Left ventricle myocardium superior (tissue), 1 donor: Measurements from ENCODE around the gene LHX2. TPM values are rescaled to one million over a fixed set of nuclear protein-coding genes. Genes with fewer than 3 reads are reported as not detected.
"Not testable (repeated sequence)": the region's sequence is repeated elsewhere in the genome, so short reads cannot be mapped to it uniquely, and the experiment has no call there.

Experiments used
- ATAC-seq: fragments of 200-7000 bp; cut with Tn5 transposase; one replicate; pipeline ENCODE4 v1.9.1; 2020; ENCODE audit warnings: mild to moderate bottlenecking, moderate library complexity
- DNase-seq: peaks from one replicate; pipeline ENCODE4 v3.0.0-alpha.2; 2020
- intact Hi-C: fragments of 100-400 bp; cut with micrococcal nuclease; formaldehyde crosslinking; loops from one replicate; pipeline ENCODE4 v1.11.0; 2022
- long read RNA-seq: library from polyadenylated mRNA; unstranded; transcript quantifications from one replicate; pipeline ENCODE4 v2.0.0, GENCODE V29; 2021
- total RNA-seq: library from RNA; stranded (reverse); fragmentation: NEBNext Ultra II Directional; extraction: Animal tissue kit (Norgen Biotek cat#: 25700); gene quantifications from one replicate; pipeline ENCODE4 v1.2.1, GENCODE V29; 2021
- donor health status: DM: no; HTN: yes; CAD: no; lungs with severe emphysema.

Gene LHX2
- not detected for total RNA-seq
- long read RNA-seq, result 0 reads

DNA sequence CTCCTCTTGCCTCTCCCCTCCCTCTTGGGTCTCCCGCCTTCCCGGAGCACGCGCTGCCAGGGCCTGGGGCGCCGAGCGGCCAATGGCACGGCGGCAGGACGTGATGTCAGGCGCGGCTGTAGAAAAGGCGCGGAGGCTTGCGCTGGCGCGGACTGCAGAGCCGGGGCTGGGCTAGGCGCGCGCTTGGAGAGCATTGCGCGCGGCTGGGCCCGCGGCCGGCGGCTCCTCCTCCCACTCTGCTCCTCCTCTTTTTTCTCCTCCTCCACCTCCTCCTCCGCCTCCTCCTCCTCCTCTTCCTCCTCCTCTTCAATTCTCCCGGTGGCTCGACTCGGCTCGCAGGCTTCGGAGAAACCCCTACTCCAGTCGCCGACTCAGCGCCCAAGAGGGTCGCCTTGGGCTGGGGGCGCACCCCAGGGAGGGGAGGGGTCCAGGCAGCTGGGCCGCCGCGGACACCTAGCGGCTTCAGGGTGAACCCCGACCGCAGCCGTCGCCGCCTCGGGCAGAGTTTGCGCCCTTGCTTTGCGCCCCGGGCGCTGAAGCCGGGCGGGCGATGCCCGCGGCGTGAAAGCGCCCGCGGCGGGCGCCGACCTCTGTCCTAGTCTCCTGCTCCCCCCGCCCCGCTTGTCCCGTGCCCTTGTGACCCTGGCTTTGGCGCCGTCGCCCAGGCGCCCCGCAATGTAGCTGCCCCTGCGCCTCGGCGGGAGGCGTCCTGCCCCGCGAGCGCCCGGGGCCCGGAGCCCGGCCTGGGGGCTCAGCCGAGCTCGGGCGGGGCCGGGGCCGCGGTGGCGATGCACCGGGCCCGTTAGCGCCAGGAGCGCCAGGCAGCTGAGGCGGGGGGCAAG lies at the start of gene LHX2:
TSS of gene LHX2 (plus strand) at position 309 of the 842 bp plus-strand sequence. CDS start 581 bp downstream, outside the sequence.
- peak; percentile 82 for DNase-seq
- intact Hi-C loops, result no loop called here
- peak; percentile 90 for ATAC-seq

DNA sequence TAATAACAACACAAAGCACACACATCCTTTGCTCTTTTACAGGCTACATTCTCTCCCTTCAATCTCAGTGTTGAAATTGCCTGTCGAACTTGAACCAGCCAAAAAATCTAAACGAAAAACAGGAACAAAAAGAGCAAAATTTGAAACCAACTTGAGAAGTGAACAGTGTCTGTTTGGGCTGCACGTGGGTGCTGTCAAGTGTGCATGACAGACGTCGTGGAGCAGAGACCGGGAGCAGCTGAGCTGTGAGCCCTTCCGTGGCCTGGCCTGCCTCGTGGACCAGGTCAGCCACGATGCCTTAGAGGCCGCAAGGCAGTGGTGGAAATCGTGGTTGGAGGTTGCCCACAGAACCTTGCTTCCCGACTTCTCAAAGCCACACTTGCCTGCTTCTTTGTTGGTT lies 46.8 kb upstream of the LHX2 start:
- ATAC-seq, result no peak
- DNase-seq, result no peak
- intact Hi-C loops, result no loop called here

GRCh38 chr9:123965801-123966686 lies 45.5 kb upstream of the LHX2 start:
- intact Hi-C loops, result no loop called here
- DNase-seq (no peak), ATAC-seq (no peak)

DNA sequence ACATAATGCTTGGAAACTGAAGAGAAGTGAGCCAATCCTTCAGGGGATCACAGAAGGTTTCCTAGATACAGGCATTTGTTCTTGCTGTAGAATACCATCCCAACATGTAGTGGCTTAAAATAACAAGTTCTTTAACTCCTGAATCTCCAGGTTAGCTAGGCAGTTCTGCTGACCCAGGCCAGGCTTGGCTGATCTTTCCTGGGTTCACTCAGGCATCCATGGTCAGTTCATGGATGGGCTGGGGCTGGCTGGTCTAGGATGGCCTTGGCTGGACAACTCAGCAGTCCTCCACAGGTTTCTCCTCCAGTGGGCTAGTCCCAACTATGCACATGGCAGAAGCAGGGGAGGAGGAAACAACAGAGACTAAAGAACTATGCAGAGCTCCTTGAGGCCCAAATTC lies 44.2 kb upstream of the LHX2 start:
- ATAC-seq (no peak), DNase-seq (no peak)
- intact Hi-C loops, result no loop called here

- ATAC-seq (no peak), DNase-seq (no peak)
- intact Hi-C loops, result no loop called here
Observed at GRCh38 chr9:123972618-123973017, 39.0 kb upstream of the LHX2 start.

GRCh38 chr9:123973590-123974223 lies 37.9 kb upstream of the LHX2 start:
- DNase-seq (no peak), ATAC-seq (no peak)
- intact Hi-C loops, result no loop called here

DNA sequence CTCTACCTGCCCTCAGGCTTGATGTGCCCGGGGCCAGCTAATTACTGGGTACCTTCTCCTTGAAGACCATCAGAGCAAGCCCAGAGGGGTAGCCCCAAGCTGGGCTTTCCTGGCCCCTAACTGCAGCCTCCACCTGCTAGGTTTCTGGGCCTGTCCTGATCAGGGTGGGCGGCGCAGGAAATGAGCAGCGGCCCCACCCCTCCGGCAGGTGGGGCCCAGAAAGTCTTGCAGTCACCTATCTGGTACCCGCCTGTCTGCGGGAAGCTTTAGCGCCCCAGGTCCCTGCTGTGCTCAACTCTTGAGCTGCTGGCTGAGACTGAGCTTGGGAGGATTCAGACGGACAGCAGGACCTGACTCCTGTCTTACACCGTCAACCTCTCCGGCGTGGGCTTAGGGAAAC lies 37.1 kb upstream of the LHX2 start:
- ATAC-seq, result no peak
- intact Hi-C loops, result no loop called here

GRCh38 chr9:123975871-123976270 lies 35.7 kb upstream of the LHX2 start:
- no peak for ATAC-seq
- no peak for DNase-seq
- intact Hi-C loops, result no loop called here

More for the DNA sequence above, 37.1 kb upstream of the LHX2 start:
- no peak for DNase-seq

DNA sequence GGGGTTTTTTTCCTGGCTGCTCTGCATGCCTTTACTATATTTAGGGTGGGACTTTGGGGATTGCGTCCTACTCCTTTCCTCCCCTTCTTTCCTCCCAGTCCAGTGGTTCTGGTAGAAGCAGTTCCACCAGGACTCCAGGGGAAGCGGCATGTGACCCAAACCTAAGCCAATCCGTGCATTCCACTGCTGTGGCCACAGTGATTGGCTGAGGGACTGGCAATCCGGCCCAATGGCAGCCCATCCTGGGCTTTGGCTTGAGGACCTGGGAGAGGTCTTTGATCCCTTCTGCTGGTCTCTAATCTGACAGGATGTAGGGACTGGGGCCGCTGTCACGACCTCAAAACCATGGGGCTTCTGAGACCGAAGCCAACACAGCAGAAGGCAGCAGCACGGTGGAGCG lies 35.0 kb upstream of the LHX2 start:
- DNase-seq, ATAC-seq, intact Hi-C loops: not testable (repeated sequence)

DNA sequence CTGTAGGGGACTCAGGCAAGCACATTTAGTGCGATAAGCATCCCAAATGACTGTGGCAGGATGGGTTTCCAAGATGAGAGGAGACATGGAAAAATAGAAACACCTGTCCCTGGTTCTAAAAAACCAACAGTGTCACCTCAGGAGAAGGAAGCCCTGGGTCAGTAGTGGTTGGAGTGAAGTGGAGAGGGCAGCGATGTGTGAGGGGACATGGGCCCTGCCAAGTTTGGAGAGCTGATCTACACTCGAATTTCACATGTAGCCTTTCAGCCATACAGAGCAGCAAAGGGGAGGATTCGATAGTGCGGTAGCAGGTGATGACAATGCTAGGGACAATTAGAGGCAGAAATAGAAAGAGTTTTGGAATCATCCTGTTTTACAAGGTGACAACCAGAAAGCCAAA lies 32.6 kb upstream of the LHX2 start:
- no peak for ATAC-seq
- intact Hi-C loops, result no loop called here
- DNase-seq, result no peak

GRCh38 chr9:123982535-123982934 lies 29.0 kb upstream of the LHX2 start:
- DNase-seq, result no peak
- intact Hi-C loops, result no loop called here
- ATAC-seq, result no peak

- intact Hi-C loops, result no loop called here
- no peak for ATAC-seq
- DNase-seq, result no peak
Observed at GRCh38 chr9:123983047-123983446, 28.5 kb upstream of the LHX2 start.

DNA sequence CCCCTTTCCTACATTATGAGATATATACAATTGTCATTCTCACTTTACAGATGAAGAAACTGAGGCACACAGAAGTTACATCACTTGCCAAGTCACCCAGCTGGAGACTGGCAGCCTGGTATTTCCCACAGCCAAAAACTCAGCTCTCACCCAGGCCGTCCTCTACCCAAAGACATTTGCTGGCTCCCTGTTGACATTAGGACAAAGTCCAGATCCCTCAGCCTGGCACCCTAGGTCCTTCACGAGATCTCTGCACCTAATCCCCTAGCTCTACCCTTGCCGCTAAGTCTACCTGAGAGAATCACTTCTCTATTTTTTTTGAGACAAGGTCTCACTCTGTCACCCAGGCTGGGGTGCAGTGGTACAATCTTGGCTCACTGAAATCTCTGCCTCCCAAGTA lies 26.8 kb upstream of the LHX2 start:
- DNase-seq (no peak), ATAC-seq (peak; percentile 91)
- intact Hi-C loops, result no loop called here

GRCh38 chr9:123985869-123986268 lies 25.7 kb upstream of the LHX2 start:
- intact Hi-C loops, result no loop called here
- ATAC-seq (no peak), DNase-seq (no peak)

DNA sequence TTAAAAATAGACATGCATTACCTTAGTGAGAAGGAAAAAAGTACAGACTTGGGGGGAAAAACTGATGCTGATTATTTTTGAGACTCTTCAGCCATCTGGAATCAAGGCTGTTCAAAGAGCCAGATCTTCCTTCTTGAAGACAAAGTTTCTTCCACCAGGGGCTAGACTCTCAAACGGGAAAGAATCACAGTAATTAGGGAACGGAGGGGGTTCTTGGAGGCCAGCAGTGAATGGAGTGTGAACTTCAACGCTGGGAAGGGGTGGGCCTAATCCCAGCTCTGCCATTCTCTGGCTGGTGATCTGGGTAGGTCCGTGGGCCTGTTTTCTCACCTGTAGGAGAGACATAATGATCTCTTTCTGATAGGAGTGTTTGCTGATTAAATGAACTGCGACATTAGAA lies 21.1 kb upstream of the LHX2 start:
- DNase-seq, result no peak
- ATAC-seq, result no peak
- intact Hi-C loops, result no loop called here

DNA sequence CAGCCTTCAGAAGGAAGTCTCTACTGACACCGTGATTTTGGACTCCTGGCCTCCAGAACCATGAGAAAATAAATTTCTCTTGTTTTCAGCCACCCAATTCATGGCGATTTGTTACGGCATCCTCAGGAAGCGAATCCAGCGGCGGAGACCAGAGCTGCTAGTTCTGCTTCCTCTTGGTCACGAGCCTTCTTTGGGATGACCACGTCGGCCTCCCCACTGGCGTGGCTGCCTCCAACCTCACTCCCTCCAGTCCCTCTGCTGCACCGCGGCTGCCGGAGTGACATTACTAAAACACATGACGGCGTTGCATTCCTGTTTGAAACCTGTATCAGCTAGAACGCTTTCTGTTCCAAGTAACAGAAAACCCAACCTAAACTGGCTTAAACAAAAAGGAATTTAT lies 18.9 kb upstream of the LHX2 start:
- intact Hi-C loops, DNase-seq, ATAC-seq: not testable (repeated sequence)

DNA sequence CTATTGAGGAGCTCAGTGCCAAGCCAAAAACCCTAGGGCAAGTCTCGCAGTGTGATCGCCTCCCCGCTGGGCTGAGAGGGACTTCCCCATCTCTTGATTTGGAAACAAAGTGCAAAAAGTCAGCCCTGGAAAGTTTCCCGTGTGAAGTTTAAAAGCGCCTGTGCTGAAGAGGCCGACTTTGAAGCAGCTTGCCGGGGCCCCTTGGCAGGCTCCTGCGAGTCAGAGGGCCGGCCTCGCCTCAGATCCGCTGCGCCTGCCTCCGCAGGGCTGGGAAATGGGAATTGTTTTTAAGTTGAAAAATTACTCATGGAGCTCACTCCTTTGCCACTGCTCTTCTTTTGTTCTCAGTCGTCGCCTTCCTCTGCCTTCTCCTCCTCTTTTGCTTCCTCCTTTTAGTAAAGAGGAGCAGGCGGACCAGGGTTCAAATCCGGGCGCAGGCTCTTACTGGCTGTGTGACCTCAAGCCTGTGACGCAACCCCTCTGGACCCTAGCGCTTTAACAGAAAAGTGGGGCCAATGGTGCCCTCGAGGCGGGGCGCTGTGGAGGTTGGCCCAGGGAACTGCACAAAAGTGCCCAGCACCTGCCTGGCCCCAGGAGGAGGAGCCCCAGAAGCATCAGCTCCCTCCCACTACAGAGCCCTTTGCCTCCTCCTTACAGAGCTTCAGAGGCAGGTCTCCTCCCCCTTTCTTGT lies 14.7 kb upstream of the LHX2 start:
- ATAC-seq (no peak), DNase-seq (peak; percentile 34)
- intact Hi-C loops, result no loop called here

- DNase-seq (peak; percentile 73), ATAC-seq (peak; percentile 72)
- intact Hi-C loops, result no loop called here
Observed at GRCh38 chr9:123997665-123998277, 13.8 kb upstream of the LHX2 start.
